NB4 (cell line): ENCODE measurements around the gene SMYD3.

Experiments used
- CTCF ChIP-seq: IDR thresholded peaks from one replicate; pipeline ENCODE4 v1.5.1; 2012; ENCODE audit warnings: low read depth, low read length
- MYC ChIP-seq: IDR thresholded peaks from 2 replicates; pipeline ENCODE4 v1.6.1; 2011; ENCODE audit warnings: low read depth, low read length
- POLR2A ChIP-seq: IDR thresholded peaks from 2 replicates; pipeline ENCODE4 v1.6.1; 2011; ENCODE audit warnings: mild to moderate bottlenecking; ENCODE audit not compliant: insufficient read length; ENCODE audit errors: extremely low read depth

GRCh38 chr1:246275036-246275435, 232.0 kb downstream of the SMYD3 start:
- no peak for TF ChIP-seq MYC
- TF ChIP-seq CTCF, result no peak
- TF ChIP-seq POLR2A, result no peak
